HCT116 (cell line): ENCODE measurements around the gene PLEKHA8. TPM values are rescaled to one million over a fixed set of nuclear protein-coding genes. Genes with fewer than 3 reads are reported as not detected.

Source experiments
- ATAC-seq: fragments of 200-7000 bp; cut with Tn5 transposase; 2 replicates; pipeline ENCODE4 v1.9.1; 2020; ENCODE audit warnings: mild to moderate bottlenecking, moderate library complexity
- BruUV-seq: library from RNA; stranded (reverse); fragments of 400-500 nt; replicated peaks from 2 replicates; lab custom pipeline; 2021; lab: Mats Ljungman, UMichigan
- CTCF ChIA-PET: fragments of 300-600 bp; sonication (Branson Sonifier 250); formaldehyde crosslinking; loops from one replicate; lab custom pipeline; 2021; ENCODE audit warnings: antibody characterized with exemption; lab: Charles Lee
- POLR2A ChIA-PET: fragments of 300-600, 350-600 bp; sonication (Branson Sonifier 250); formaldehyde crosslinking; loops from one replicate; lab custom pipeline; 2021; ENCODE audit warnings: antibody characterized with exemption; lab: Charles Lee
- RAD21 ChIA-PET, 2 experiments: fragments of 300-600 bp; sonication (Branson Sonifier 250); formaldehyde crosslinking; loops; one replicate each; lab custom pipeline; 2023; ENCODE audit warnings: low total read pairs in 2 of 2; ENCODE audit not compliant: uncharacterized antibody in 2 of 2, unreplicated experiment in 2 of 2, low non-redundant PET in 1 of 2; lab: Charles Lee
- DNase-seq: peaks from one replicate; pipeline ENCODE4 v3.0.0-alpha.2; 2010; ENCODE audit warnings: low read depth, low spot score
- H2AFZ ChIP-seq: fragments of 200-600 bp; shearing (Covaris generic), sonication (generic); 2 replicates; pipeline ENCODE4 v1.6.1; 2017; ENCODE audit warnings: low read depth, mixed run types, mixed read lengths, antibody characterized with exemption, low read length; ENCODE audit not compliant: poor library complexity, severe bottlenecking
- H3K27ac ChIP-seq: 2 replicates; pipeline ENCODE4 v1.5.1; 2012; ENCODE audit warnings: low read depth, low read length
- H3K27me3 ChIP-seq: fragments of 200-600 bp; sonication (generic); 2 replicates; pipeline ENCODE4 v1.6.1; 2016; ENCODE audit warnings: mixed run types, low read length, mixed read lengths; ENCODE audit not compliant: insufficient read depth
- H3K36me3 ChIP-seq, 2 experiments: fragments of 200-500 bp in 1 of 2; fragments of 200-600 bp in 1 of 2; sonication (Bioruptor generic) in 1 of 2; sonication (generic) in 1 of 2; 2 replicates each; pipeline versions ENCODE4 v1.5.1 to v1.6.1; 2014 to 2016; ENCODE audit warnings: low read length in 2 of 2, inconsistent platforms in 1 of 2, mixed read lengths in 1 of 2, mixed run types in 1 of 2; ENCODE audit not compliant: insufficient read depth in 2 of 2, control insufficient read depth in 1 of 2
- H3K4me1 ChIP-seq, 2 experiments: fragments of 200-600 bp in 1 of 2; sonication (generic) in 1 of 2; 2 replicates each; pipeline versions ENCODE4 v1.5.1 to v1.6.1; 2012 to 2017; ENCODE audit warnings: low read length in 2 of 2, inconsistent platforms in 1 of 2, mild to moderate bottlenecking in 1 of 2, mixed read lengths in 1 of 2, mixed run types in 1 of 2, moderate library complexity in 1 of 2; ENCODE audit not compliant: insufficient read depth in 2 of 2, control insufficient read depth in 1 of 2
- H3K4me2 ChIP-seq: fragments of 200-600 bp; sonication (generic); 2 replicates; pipeline ENCODE4 v1.6.1; 2017; ENCODE audit warnings: mixed run types, low read length, mixed read lengths
- H3K4me3 ChIP-seq, 2 experiments: fragments of 200-600 bp in 1 of 2; sonication (generic) in 1 of 2; replicated peaks in 1 of 2; 2 replicates each; pipeline ENCODE4 v1.5.1; 2011 to 2016; ENCODE audit warnings: low read length in 2 of 2, control low read depth in 1 of 2, low read depth in 1 of 2, mild to moderate bottlenecking in 1 of 2, mixed read lengths in 1 of 2, mixed run types in 1 of 2
- H3K79me2 ChIP-seq: fragments of 200-600 bp; sonication (generic); 2 replicates; pipeline ENCODE4 v1.6.1; 2017; ENCODE audit warnings: mild to moderate bottlenecking, mixed run types, low read length, moderate library complexity, mixed read lengths; ENCODE audit not compliant: insufficient read depth
- H3K9ac ChIP-seq: fragments of 200-600 bp; sonication (generic); 2 replicates; pipeline ENCODE4 v1.6.1; 2016; ENCODE audit warnings: low read length, mixed read lengths
- H3K9me2 ChIP-seq: fragments of 200-600 bp; sonication (generic), shearing (Covaris generic); 2 replicates; pipeline ENCODE4 v1.6.1; 2017; ENCODE audit warnings: mixed run types, mild to moderate bottlenecking, moderate library complexity; ENCODE audit not compliant: insufficient read depth
- H3K9me3 ChIP-seq, 2 experiments: fragments of 200-500 bp in 1 of 2; fragments of 200-600 bp in 1 of 2; sonication (Bioruptor generic) in 1 of 2; sonication (generic) in 1 of 2; 2 replicates each; pipeline ENCODE4 v1.6.1; 2014 to 2017; ENCODE audit warnings: low read length in 2 of 2, mixed read lengths in 2 of 2, inconsistent platforms in 1 of 2, low read depth in 1 of 2, mild to moderate bottlenecking in 1 of 2, mixed run types in 1 of 2, moderate library complexity in 1 of 2; ENCODE audit not compliant: control insufficient read depth in 1 of 2, insufficient read depth in 1 of 2
- H4K20me1 ChIP-seq: fragments of 200-600 bp; sonication (generic), shearing (Covaris generic); 2 replicates; pipeline ENCODE4 v1.6.1; 2017; ENCODE audit warnings: mixed run types, mild to moderate bottlenecking, moderate library complexity; ENCODE audit not compliant: insufficient read depth
- CEBPB ChIP-seq: IDR thresholded peaks from 2 replicates; pipeline ENCODE4 v1.6.1; 2012; ENCODE audit warnings: low read depth
- EGR1 ChIP-seq: IDR thresholded peaks from 2 replicates; pipeline ENCODE4 v1.6.1; 2012; ENCODE audit warnings: low read depth
- ELF1 ChIP-seq: IDR thresholded peaks from 2 replicates; pipeline ENCODE4 v1.6.1; 2012; ENCODE audit warnings: low read depth, borderline replicate concordance
- EZH2phosphoT487 ChIP-seq: fragments of 200-600 bp; IDR thresholded peaks from 2 replicates; pipeline ENCODE4 v1.6.1; 2018; ENCODE audit warnings: antibody characterized with exemption, borderline replicate concordance
- FOSL1 ChIP-seq: IDR thresholded peaks from 2 replicates; pipeline ENCODE4 v1.6.1; 2012; ENCODE audit warnings: low read depth
- JUND ChIP-seq: IDR thresholded peaks from 2 replicates; pipeline ENCODE4 v1.6.1; 2012
- POLR2A ChIP-seq: IDR thresholded peaks from 2 replicates; pipeline ENCODE4 v1.7.0; 2011; ENCODE audit warnings: borderline replicate concordance; ENCODE audit not compliant: insufficient read depth, insufficient read length; ENCODE audit errors: extremely low read depth
- POLR2AphosphoS5 ChIP-seq: IDR thresholded peaks from 2 replicates; pipeline ENCODE4 v1.6.1; 2011; ENCODE audit warnings: mild to moderate bottlenecking, low read depth, low read length, moderate library complexity
- RAD21 ChIP-seq: IDR thresholded peaks from 2 replicates; pipeline ENCODE4 v1.6.1; 2012; ENCODE audit warnings: low read depth, mild to moderate bottlenecking
- SP1 ChIP-seq: IDR thresholded peaks from 2 replicates; pipeline ENCODE4 v1.6.1; 2012; ENCODE audit warnings: low read depth
- SRF ChIP-seq: IDR thresholded peaks from 2 replicates; pipeline ENCODE4 v1.6.1; 2012; ENCODE audit warnings: low read depth
- ZFX ChIP-seq: fragments of 450-650 bp; IDR thresholded peaks from 2 replicates; pipeline ENCODE4 v1.6.1; 2017
- ZNF274 ChIP-seq: fragments of 200-500 bp; sonication (Bioruptor generic); IDR thresholded peaks from 2 replicates; pipeline ENCODE4 v1.6.1; 2014; ENCODE audit warnings: mild to moderate bottlenecking, low read depth, low read length, inconsistent platforms
- intact Hi-C: fragments of 100-400 bp; cut with micrococcal nuclease; formaldehyde crosslinking; loops from 2 replicates; pipeline ENCODE4 v1.10.0; 2022
- total RNA-seq: library from RNA; stranded (reverse); gene quantifications from one replicate; pipeline ENCODE4 v1.2.1, GENCODE V29; 2021; ENCODE audit not compliant: unreplicated experiment
- TF ChIP-seq, protein P1 (sequence below): IDR thresholded peaks from 2 replicates; pipeline ENCODE4 v1.6.1; 2012
- TF ChIP-seq, protein P2 (sequence below), 3 experiments: fragments of 200-600 bp in 1 of 3; sonication (generic) in 1 of 3; IDR thresholded peaks in 2 of 3; conservative IDR thresholded peaks in 1 of 3; 2 replicates each; pipeline ENCODE4 v1.5.1; 2012 to 2017; ENCODE audit warnings: low read depth in 2 of 3, low read length in 2 of 3, antibody characterized with exemption in 1 of 3, borderline replicate concordance in 1 of 3, control low read depth in 1 of 3, mild to moderate bottlenecking in 1 of 3, mixed read lengths in 1 of 3, mixed run types in 1 of 3, moderate library complexity in 1 of 3; ENCODE audit not compliant: insufficient read depth in 1 of 3
- TF ChIP-seq, protein P3 (sequence below): IDR thresholded peaks from 2 replicates; pipeline ENCODE4 v1.6.1; 2012; ENCODE audit warnings: low read depth

PLEKHA8 gene
- total RNA-seq, 1 experiment from 2014 or later = 13.6 TPM

DNA sequence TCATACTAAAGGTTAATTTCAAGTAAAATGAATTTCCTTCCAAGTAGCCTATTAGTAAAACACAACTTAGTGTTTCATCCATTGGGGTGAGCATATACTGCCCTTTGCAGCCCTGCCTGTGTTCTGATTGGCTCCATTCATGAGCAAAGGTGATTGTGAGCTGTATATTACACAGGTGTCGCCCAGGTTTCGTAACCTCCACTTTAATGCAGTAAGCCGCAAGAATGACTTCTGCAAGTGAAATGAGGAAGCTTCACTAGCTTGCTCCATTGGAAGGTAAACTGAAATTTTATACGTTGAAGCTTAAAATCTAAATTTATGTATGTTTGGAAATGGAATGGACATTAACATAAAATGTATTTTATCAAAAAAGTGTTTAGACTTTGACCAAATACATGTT, 131.0 kb downstream of the PLEKHA8 start:
- Histone ChIP-seq H3K36me3 (no peaks in the 10 kb centered on the region), H3K9ac (no peak overlapping the region), H3K9me3 (no peaks in the 10 kb centered on the region), H3K79me2 (no peaks in the 10 kb centered on the region), H3K9me2 (no peaks in the 10 kb centered on the region), H2AFZ (no peak overlapping the region), H3K27me3 (no peaks in the 10 kb centered on the region), H3K27ac (no peak overlapping the region), H3K4me2 (no peak overlapping the region), H3K4me1 (peaks cover 0 to 13% of the 10 kb centered on the region in 2 experiments; a peak in 2 of 4 replicates), H3K4me3 (no peak overlapping the region), H4K20me1 (no peaks in the 10 kb centered on the region)
- DNase-seq (no peak), ATAC-seq (no peak)
- TF ChIP-seq ZNF274 (no peak), CEBPB (no peak), POLR2A (no peak), SP1 (no peak), SRF (no peak), POLR2AphosphoS5 (no peak), ZFX (no peak), ELF1 (no peak), RAD21 (no peak), JUND (no peak), EGR1 (no peak), FOSL1 (no peak), EZH2phosphoT487 (no peak)
- TF ChIP-seq, protein P1, sequence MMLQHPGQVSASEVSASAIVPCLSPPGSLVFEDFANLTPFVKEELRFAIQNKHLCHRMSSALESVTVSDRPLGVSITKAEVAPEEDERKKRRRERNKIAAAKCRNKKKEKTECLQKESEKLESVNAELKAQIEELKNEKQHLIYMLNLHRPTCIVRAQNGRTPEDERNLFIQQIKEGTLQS = no peak
- TF ChIP-seq, protein P2, sequence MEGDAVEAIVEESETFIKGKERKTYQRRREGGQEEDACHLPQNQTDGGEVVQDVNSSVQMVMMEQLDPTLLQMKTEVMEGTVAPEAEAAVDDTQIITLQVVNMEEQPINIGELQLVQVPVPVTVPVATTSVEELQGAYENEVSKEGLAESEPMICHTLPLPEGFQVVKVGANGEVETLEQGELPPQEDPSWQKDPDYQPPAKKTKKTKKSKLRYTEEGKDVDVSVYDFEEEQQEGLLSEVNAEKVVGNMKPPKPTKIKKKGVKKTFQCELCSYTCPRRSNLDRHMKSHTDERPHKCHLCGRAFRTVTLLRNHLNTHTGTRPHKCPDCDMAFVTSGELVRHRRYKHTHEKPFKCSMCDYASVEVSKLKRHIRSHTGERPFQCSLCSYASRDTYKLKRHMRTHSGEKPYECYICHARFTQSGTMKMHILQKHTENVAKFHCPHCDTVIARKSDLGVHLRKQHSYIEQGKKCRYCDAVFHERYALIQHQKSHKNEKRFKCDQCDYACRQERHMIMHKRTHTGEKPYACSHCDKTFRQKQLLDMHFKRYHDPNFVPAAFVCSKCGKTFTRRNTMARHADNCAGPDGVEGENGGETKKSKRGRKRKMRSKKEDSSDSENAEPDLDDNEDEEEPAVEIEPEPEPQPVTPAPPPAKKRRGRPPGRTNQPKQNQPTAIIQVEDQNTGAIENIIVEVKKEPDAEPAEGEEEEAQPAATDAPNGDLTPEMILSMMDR (IDR thresholded peaks at IDR 0.05 in 2 of 3, conservative IDR thresholded peaks at IDR 0.05 in 1 of 3; ENCODE audit: borderline replicate concordance in 1 of 3, insufficient read depth in 1 of 3, low read depth in 2 of 3, low read length in 2 of 3) = no peak
- TF ChIP-seq, protein P3, sequence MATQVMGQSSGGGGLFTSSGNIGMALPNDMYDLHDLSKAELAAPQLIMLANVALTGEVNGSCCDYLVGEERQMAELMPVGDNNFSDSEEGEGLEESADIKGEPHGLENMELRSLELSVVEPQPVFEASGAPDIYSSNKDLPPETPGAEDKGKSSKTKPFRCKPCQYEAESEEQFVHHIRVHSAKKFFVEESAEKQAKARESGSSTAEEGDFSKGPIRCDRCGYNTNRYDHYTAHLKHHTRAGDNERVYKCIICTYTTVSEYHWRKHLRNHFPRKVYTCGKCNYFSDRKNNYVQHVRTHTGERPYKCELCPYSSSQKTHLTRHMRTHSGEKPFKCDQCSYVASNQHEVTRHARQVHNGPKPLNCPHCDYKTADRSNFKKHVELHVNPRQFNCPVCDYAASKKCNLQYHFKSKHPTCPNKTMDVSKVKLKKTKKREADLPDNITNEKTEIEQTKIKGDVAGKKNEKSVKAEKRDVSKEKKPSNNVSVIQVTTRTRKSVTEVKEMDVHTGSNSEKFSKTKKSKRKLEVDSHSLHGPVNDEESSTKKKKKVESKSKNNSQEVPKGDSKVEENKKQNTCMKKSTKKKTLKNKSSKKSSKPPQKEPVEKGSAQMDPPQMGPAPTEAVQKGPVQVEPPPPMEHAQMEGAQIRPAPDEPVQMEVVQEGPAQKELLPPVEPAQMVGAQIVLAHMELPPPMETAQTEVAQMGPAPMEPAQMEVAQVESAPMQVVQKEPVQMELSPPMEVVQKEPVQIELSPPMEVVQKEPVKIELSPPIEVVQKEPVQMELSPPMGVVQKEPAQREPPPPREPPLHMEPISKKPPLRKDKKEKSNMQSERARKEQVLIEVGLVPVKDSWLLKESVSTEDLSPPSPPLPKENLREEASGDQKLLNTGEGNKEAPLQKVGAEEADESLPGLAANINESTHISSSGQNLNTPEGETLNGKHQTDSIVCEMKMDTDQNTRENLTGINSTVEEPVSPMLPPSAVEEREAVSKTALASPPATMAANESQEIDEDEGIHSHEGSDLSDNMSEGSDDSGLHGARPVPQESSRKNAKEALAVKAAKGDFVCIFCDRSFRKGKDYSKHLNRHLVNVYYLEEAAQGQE = no peak
- ChIA-PET CTCF (interaction anchor here (1.0 kb wide), 1 partner anchor 12 kb away, joined by 3 read pairs; no protein-coding TSS in a partner anchor), POLR2A (interaction anchor here (0.7 kb wide), 1 partner anchor 24 kb away, joined by 3 read pairs; the partner anchor contains the start of gene MTURN), RAD21 (no interaction called here)
- intact Hi-C loops = loop anchor here (1.0 kb wide), 1 partner anchor 254 kb away; no protein-coding TSS in a partner anchor
- no TSS peak for BruUV-seq
